Activated T-cell treated with anti-CD3 and anti-CD28 coated beads for 48 hours (primary cell): ENCODE results near the gene MTUS2.

Experiments
- DNase-seq: peaks from one replicate; pipeline ENCODE4 v3.0.0-alpha.2; 2020; ENCODE audit warnings: low read depth

The MTUS2 gene

GRCh38 chr13:29551214-29551613 is 731.1 kb downstream of the MTUS2 start:
- no peak for DNase-seq
